A549 treated with AZD9567 at 1 μM for 4 hours (cell line): ENCODE measurements around the gene HIPK3. TPM values are rescaled to one million over a fixed set of nuclear protein-coding genes. Genes with fewer than 3 reads are reported as not detected.

Experiments used
- total RNA-seq: library from RNA; stranded (reverse); fragments of 200-300 nt; extraction: Qiagen RNA extraction; gene quantifications from 5 replicates; pipeline ENCODE4 v1.2.3, GENCODE V29; 2022; ENCODE audit not compliant: insufficient read depth

HIPK3 gene
- total RNA-seq, result 12.5 to 17.6 TPM (median 16.4 TPM) in 5 replicates

DNA sequence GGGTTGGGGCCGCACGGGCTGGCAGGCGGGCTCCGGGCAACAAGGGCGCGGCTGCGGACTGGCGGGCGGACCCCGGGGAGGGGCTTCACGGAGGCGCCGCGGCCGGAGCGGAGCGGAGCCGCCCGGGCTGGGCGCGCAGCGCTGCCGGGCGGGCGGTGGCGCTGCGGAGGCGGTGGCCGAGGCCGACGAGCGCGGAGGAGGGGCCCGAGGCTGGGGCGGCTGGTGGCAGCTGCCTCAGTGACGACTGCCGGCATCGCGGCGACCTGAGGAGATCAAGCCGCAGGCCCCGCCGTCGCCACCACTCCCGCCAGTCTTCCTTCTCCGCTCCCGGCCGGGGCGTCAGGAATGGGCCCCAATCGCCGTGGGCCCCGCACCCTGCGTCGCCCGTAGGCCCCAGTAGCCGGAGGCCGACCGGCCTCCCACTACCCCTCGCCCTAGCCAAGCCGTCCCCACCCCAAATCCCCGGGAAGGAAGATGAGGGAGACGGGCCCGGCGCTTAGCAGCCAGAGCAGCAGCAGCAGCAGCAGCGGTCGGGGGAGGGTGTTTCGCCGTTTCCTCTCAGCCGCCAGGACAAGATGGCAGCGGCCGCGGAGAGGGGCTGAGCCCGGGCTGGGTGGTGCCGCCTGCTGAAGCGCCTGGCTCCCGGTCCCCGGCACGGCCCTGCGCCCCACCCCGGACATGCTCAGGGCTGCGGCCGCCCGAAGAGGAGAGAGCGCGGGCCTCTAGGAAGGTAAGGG lies at the start of gene HIPK3:
TSS of gene HIPK3 (plus strand) at position 222 of the 737 bp plus-strand sequence.

GRCh38 chr11:33375688-33376311 lies 118.6 kb downstream of the HIPK3 start, which contains the start of gene KIAA1549L:
Gene KIAA1549L, plus strand, starts transcription at chr11:33376108.

Other genes with a start within 250 kb of the HIPK3 start
- 7.2 to 11.3 TPM (median 8.1 TPM) in 5 replicates for gene DEPDC7, start 241.5 kb upstream of the HIPK3 start, total RNA-seq
- 17.0 to 33.9 TPM (median 21.4 TPM) in 5 replicates for gene TCP11L1, start 217.8 kb upstream of the HIPK3 start, total RNA-seq
- gene CSTF3, start 95.9 kb upstream of the HIPK3 start, total RNA-seq, result 25.9 to 39.6 TPM (median 29.5 TPM) in 5 replicates
- gene KIAA1549L, start 118.7 kb downstream of the HIPK3 start, total RNA-seq, result 5.8 to 9.1 TPM (median 8.6 TPM) in 5 replicates